Choroid plexus epithelial cell (primary cell): ENCODE measurements around the gene DMRTC2.

Source experiments
- DNase-seq: peaks from one replicate; pipeline ENCODE4 v3.0.0-alpha.2; 2010; ENCODE audit warnings: low read depth
- H3K4me3 ChIP-seq: 2 replicates; pipeline ENCODE4 v1.5.1; 2011; ENCODE audit warnings: low read depth, mild to moderate bottlenecking, control low read depth, low read length, moderate library complexity
- TF ChIP-seq, protein P1 (sequence below): conservative IDR thresholded peaks from 2 replicates; pipeline ENCODE4 v1.5.1; 2011; ENCODE audit warnings: low read depth, mild to moderate bottlenecking, control low read depth, inconsistent platforms, low read length, moderate library complexity

DMRTC2 gene

GRCh38 chr19:41844601-41845000, 241 bp upstream of the DMRTC2 start, which contains the start of gene LYPD4:
LYPD4 (minus strand) TSS chr19:41844683; CDS start chr19:41839285, 5,398 bp downstream.
- no peak within 1 kb of the TSS for H3K4me3 ChIP-seq
- TF ChIP-seq, protein P1, sequence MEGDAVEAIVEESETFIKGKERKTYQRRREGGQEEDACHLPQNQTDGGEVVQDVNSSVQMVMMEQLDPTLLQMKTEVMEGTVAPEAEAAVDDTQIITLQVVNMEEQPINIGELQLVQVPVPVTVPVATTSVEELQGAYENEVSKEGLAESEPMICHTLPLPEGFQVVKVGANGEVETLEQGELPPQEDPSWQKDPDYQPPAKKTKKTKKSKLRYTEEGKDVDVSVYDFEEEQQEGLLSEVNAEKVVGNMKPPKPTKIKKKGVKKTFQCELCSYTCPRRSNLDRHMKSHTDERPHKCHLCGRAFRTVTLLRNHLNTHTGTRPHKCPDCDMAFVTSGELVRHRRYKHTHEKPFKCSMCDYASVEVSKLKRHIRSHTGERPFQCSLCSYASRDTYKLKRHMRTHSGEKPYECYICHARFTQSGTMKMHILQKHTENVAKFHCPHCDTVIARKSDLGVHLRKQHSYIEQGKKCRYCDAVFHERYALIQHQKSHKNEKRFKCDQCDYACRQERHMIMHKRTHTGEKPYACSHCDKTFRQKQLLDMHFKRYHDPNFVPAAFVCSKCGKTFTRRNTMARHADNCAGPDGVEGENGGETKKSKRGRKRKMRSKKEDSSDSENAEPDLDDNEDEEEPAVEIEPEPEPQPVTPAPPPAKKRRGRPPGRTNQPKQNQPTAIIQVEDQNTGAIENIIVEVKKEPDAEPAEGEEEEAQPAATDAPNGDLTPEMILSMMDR: no peak
- DNase-seq: no peak

- TF ChIP-seq, protein P1: no peak
- H3K4me3 ChIP-seq: no peak overlapping the region
- DNase-seq: no peak
These were observed 279 bp downstream of the DMRTC2 start for GRCh38 chr19:41845051-41845590.

GRCh38 chr19:41847351-41848105, 2.7 kb downstream of the DMRTC2 start:
- H3K4me3 ChIP-seq: no peak overlapping the region

GRCh38 chr19:41848666-41849065, 3.8 kb downstream of the DMRTC2 start:
- no peak for DNase-seq
- TF ChIP-seq, protein P1: no peak
- H3K4me3 ChIP-seq: no peak overlapping the region

More at GRCh38 chr19:41847351-41848105, 2.7 kb downstream of the DMRTC2 start:
- DNase-seq: no peak
- TF ChIP-seq, protein P1: no peak

DNA sequence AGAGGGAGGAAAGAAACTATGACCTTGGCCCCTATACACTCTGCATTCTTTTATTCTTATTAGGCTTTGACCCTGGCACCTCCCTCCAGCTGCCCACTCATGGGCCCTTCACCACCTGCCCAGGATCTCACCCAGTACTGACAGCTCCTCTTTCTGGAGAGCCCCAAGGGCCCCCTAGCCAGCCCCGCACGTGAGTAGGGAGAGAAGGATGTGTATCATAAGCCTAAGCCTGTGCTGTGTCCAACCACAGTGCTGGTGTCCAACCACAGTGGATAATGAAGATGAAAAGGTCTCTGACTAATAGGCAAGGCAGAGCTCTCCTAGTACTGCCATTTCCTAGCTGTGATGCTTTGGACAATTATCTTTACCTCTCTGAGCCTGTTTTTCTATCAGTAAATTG, 4.2 kb downstream of the DMRTC2 start:
- DNase-seq: no peak
- no peak overlapping the region for H3K4me3 ChIP-seq
- TF ChIP-seq, protein P1: no peak

DNA sequence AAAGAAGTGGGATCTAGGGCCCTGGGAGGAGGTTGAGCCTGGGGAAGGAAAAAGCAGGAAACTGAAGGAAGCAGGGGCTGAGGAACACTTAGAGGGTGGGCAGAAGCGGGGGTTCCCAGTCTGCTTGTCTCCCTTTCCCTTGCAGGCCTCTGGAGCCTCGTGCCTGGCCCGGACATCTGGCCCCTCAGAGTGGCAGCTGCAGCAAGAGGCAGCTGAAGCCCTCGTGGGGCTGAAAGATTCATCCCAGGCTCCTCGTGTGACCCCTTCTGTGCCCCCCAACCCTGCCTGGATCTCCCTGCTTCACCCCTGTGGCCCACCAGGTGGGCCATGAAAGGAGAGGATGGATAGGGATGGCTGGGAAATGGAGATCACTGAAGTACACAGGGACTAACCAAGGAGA, 5.5 kb downstream of the DMRTC2 start:
- DNase-seq: no peak
- TF ChIP-seq, protein P1: no peak
- no peak overlapping the region for H3K4me3 ChIP-seq

- DNase-seq: no peak
- TF ChIP-seq, protein P1: no peak
- H3K4me3 ChIP-seq: no peak overlapping the region
These were observed 6.6 kb downstream of the DMRTC2 start for GRCh38 chr19:41851456-41851855.
